Stomach (tissue), 9 donors: ENCODE measurements around the gene RPS17. TPM values are rescaled to one million over a fixed set of nuclear protein-coding genes. Genes with fewer than 3 reads are reported as not detected.

Experiments
- DNase-seq, 2 donors: peaks; one replicate each; pipeline versions ENCODE4 v3.0.0 to v3.0.0-alpha.2; 2013 to 2019
- H3K27ac ChIP-seq, 5 donors: fragments of 200-600 bp in 4 of 5; sonication (generic) in 4 of 5; one replicate each; pipeline ENCODE4 v1.5.1; 2013 to 2019; ENCODE audit warnings: mild to moderate bottlenecking in 1 of 5, moderate library complexity in 1 of 5
- H3K27me3 ChIP-seq, 3 donors: fragments of 200-600 bp; sonication (generic); one replicate each; pipeline ENCODE4 v1.5.1; 2017 to 2019; ENCODE audit warnings: mixed run types in 1 of 3
- H3K36me3 ChIP-seq, 4 donors: fragments of 200-600 bp; sonication (generic); 1 replicate in 3 of 4; 2 replicates in 1 of 4; pipeline ENCODE4 v1.5.1; 2016 to 2019
- H3K4me1 ChIP-seq, 4 donors: fragments of 200-600 bp; sonication (generic); one replicate each; pipeline ENCODE4 v1.5.1; 2016 to 2019
- H3K4me3 ChIP-seq, 4 donors: fragments of 200-600 bp; sonication (generic) in 3 of 4; one replicate each; pipeline ENCODE4 v1.5.1; 2016 to 2019; ENCODE audit warnings: mild to moderate bottlenecking in 1 of 4
- H3K9me3 ChIP-seq, 4 donors: fragments of 200-600 bp; sonication (generic); one replicate each; pipeline ENCODE4 v1.5.1; 2016 to 2019
- CTCF ChIP-seq, 7 experiments: fragments of 450-650 bp in 4 of 7; fragments of 200-600 bp in 3 of 7; sonication (generic) in 3 of 7; IDR thresholded peaks; one replicate each; pipeline ENCODE4 v1.5.1; 2016 to 2019; ENCODE audit warnings: antibody characterized with exemption in 7 of 7, control low read depth in 2 of 7, mild to moderate bottlenecking in 1 of 7
- EP300 ChIP-seq: sonication (generic); formaldehyde crosslinking; IDR thresholded peaks from one replicate; pipeline ENCODE4 v1.6.1; 2017; ENCODE audit warnings: antibody characterized with exemption
- POLR2A ChIP-seq, 4 donors: fragments of 450-650 bp; IDR thresholded peaks; one replicate each; pipeline ENCODE4 v1.6.1; 2016; ENCODE audit warnings: antibody characterized with exemption in 4 of 4, control low read depth in 2 of 4, mild to moderate bottlenecking in 1 of 4, moderate library complexity in 1 of 4
- POLR2AphosphoS5 ChIP-seq, 3 donors: sonication (generic); formaldehyde crosslinking; IDR thresholded peaks; one replicate each; pipeline ENCODE4 v1.6.1; 2016; ENCODE audit warnings: antibody characterized with exemption in 3 of 3
- WGBS, 5 donors: extraction: QIAGEN DNeasy Blood & Tissue Kit in 3 of 5; methylation state at CpG; one replicate each; pipeline versions ENCODE4 v1.1.5 to v1.1.7; 2013 to 2018; 5-methylcytosine and 5-hydroxymethylcytosine counted together
- intact Hi-C: fragments of 100-400 bp; cut with DNase I; formaldehyde crosslinking; loops from one replicate; pipeline ENCODE4 v1.15.1; 2023; ENCODE audit warnings: low total_unique reads
- polyA plus RNA-seq, 3 donors: library from polyadenylated mRNA; stranded (reverse); fragments of 200-250 nt; gene quantifications; one replicate each; pipeline ENCODE4 v1.2.3, GENCODE V29; 2013
- total RNA-seq, 5 donors: library from RNA; depleted of rRNA; stranded (reverse); fragments of >200 nt; gene quantifications; one replicate each; pipeline versions ENCODE4 v1.1.0 to v1.2.3, GENCODE V29; 2014 to 2016
- donor health status: healthy with polysubstance abuse.
- donor health status: Bipolar disorder and iron deficiency.
- donor health status: healthy.

The RPS17 gene
- total and polyA plus RNA-seq, 8 donors, result 364 to 5,380 (median 1,723) TPM

GRCh38 chr15:82554849-82555248, 14.6 kb upstream of the RPS17 start:
- no peaks in the 10 kb centered on the region for H3K4me1 ChIP-seq
- no peak for TF ChIP-seq POLR2AphosphoS5 (IDR thresholded peaks at IDR 0.05)
- peaks cover 0 to 51% (median 23%) of the 10 kb centered on the region in 4 donors for H3K36me3 ChIP-seq
- H3K27ac ChIP-seq, result no peak overlapping the region
- no peaks in the 10 kb centered on the region for H3K27me3 ChIP-seq
- DNase-seq, result no peak
- intact Hi-C loops, result no loop called here
- H3K9me3 ChIP-seq, result no peaks in the 10 kb centered on the region
- no peak overlapping the region for H3K4me3 ChIP-seq
- WGBS, 5 donors, result 86 to 99% (median 92%) methylated on average over 2 of the region's 2 CpGs

GRCh38 chr15:82554351-82554750, 14.1 kb upstream of the RPS17 start:
- Histone ChIP-seq H3K9me3 (no peaks in the 10 kb centered on the region), H3K36me3 (peaks cover 0 to 56% (median 24%) of the 10 kb centered on the region in 4 donors), H3K27me3 (no peaks in the 10 kb centered on the region), H3K4me3 (no peak overlapping the region), H3K4me1 (no peaks in the 10 kb centered on the region), H3K27ac (no peak overlapping the region)
- 83 to 91% (median 87%) methylated on average over 1 of the region's 1 CpG for WGBS, 5 donors
- no peak for DNase-seq
- TF ChIP-seq CTCF (IDR thresholded peaks at IDR 0.05), result no peak
- intact Hi-C loops, result no loop called here

- no peak for DNase-seq
- no peaks in the 10 kb centered on the region for H3K4me1 ChIP-seq
- peaks cover 0 to 60% (median 24%) of the 10 kb centered on the region in 4 donors for H3K36me3 ChIP-seq
- TF ChIP-seq CTCF (IDR thresholded peaks at IDR 0.05) (no peak), POLR2A (IDR thresholded peaks at IDR 0.05) (no peak), POLR2AphosphoS5 (IDR thresholded peaks at IDR 0.05) (no peak), EP300 (no peak)
- H3K9me3 ChIP-seq, result no peaks in the 10 kb centered on the region
- no peaks in the 10 kb centered on the region for H3K27me3 ChIP-seq
- WGBS, 5 donors, result 74 to 91% (median 80%) methylated on average over 1 of the region's 1 CpG
- no peak overlapping the region for H3K27ac ChIP-seq
- no peak overlapping the region for H3K4me3 ChIP-seq
- intact Hi-C loops, result no loop called here
Measured at GRCh38 chr15:82553846-82554245, 13.6 kb upstream of the RPS17 start.

GRCh38 chr15:82552861-82553260, 12.6 kb upstream of the RPS17 start:
- Histone ChIP-seq H3K36me3 (peaks cover 0 to 63% (median 24%) of the 10 kb centered on the region in 4 donors), H3K4me3 (no peak overlapping the region), H3K27me3 (no peaks in the 10 kb centered on the region), H3K27ac (no peak overlapping the region), H3K4me1 (no peaks in the 10 kb centered on the region), H3K9me3 (no peaks in the 10 kb centered on the region)
- TF ChIP-seq CTCF (IDR thresholded peaks at IDR 0.05), result no peak
- no peak for TF ChIP-seq EP300
- no peak for TF ChIP-seq POLR2A (IDR thresholded peaks at IDR 0.05)
- TF ChIP-seq POLR2AphosphoS5 (IDR thresholded peaks at IDR 0.05), result no peak
- 60 to 85% (median 69%) methylated on average over 2 of the region's 2 CpGs for WGBS, 5 donors
- intact Hi-C loops, result no loop called here
- no peak for DNase-seq

- no peaks in the 10 kb centered on the region for H3K9me3 ChIP-seq
- TF ChIP-seq POLR2A (IDR thresholded peaks at IDR 0.05), result no peak
- no peak for TF ChIP-seq EP300
- no peaks in the 10 kb centered on the region for H3K4me1 ChIP-seq
- DNase-seq, result no peak
- no peak overlapping the region for H3K27ac ChIP-seq
- 61 to 75% (median 67%) methylated on average over 5 of the region's 5 CpGs for WGBS, 5 donors
- H3K4me3 ChIP-seq, result no peak overlapping the region
- no peaks in the 10 kb centered on the region for H3K27me3 ChIP-seq
- intact Hi-C loops, result no loop called here
- H3K36me3 ChIP-seq, result peaks cover 0 to 63% (median 24%) of the 10 kb centered on the region in 4 donors
Measured at GRCh38 chr15:82551646-82552247, 11.5 kb upstream of the RPS17 start.
